ENCODE results near the gene TK2.

DNA sequence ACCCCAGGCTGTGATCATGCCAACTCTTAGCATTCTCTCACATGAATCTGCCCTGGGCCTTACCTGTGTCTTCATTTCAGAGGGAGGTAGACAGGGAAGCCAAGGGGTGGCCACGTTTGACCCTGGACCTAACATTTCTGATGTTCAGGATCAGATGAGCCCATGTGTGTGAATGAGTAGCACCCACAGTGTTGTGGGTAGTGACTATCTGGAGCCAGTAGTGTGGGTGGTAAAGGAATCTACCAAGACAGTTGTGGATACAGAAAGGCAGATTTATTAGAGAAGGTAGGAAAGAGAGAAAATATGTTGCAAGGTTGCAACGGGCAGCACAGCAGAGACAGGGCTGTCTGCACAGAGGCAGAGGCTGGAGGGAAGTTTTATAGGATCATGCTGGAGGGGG lies 60.5 kb downstream of the TK2 start:
- TF ChIP-seq POLR2A (IDR thresholded peaks at IDR 0.05; ENCODE audit: low read length): no peak
- TF ChIP-seq, protein P1, sequence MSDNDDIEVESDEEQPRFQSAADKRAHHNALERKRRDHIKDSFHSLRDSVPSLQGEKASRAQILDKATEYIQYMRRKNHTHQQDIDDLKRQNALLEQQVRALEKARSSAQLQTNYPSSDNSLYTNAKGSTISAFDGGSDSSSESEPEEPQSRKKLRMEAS (IDR thresholded peaks at IDR 0.05): no peak
- no peak for TF ChIP-seq TFCP2L1 (CRISPR knock-in tag; IDR thresholded peaks at IDR 0.05)
- TF ChIP-seq FOSL2 (IDR thresholded peaks at IDR 0.05): no peak
- TF ChIP-seq FOSL2 (CRISPR knock-in tag; IDR thresholded peaks at IDR 0.05): no peak
- TF ChIP-seq HMGXB4 (CRISPR knock-in tag; IDR thresholded peaks at IDR 0.05; ENCODE audit: borderline replicate concordance): no peak
- no peak for TF ChIP-seq EP300 (IDR thresholded peaks at IDR 0.05)
- TF ChIP-seq SMC3 (IDR thresholded peaks at IDR 0.05): no peak
- TF ChIP-seq CTCF (IDR thresholded peaks at IDR 0.05): no peak
